Suppressor macrophage (primary cell): Measurements from ENCODE around the gene PEPD.
A peak's percentile ranks its signal among the peaks of the same experiment; 100 is the strongest.

Source experiments
- DNase-seq, 4 experiments: peaks; one replicate each; pipeline ENCODE4 v3.0.0-alpha.2; 2020 to 2022

Gene PEPD

DNA sequence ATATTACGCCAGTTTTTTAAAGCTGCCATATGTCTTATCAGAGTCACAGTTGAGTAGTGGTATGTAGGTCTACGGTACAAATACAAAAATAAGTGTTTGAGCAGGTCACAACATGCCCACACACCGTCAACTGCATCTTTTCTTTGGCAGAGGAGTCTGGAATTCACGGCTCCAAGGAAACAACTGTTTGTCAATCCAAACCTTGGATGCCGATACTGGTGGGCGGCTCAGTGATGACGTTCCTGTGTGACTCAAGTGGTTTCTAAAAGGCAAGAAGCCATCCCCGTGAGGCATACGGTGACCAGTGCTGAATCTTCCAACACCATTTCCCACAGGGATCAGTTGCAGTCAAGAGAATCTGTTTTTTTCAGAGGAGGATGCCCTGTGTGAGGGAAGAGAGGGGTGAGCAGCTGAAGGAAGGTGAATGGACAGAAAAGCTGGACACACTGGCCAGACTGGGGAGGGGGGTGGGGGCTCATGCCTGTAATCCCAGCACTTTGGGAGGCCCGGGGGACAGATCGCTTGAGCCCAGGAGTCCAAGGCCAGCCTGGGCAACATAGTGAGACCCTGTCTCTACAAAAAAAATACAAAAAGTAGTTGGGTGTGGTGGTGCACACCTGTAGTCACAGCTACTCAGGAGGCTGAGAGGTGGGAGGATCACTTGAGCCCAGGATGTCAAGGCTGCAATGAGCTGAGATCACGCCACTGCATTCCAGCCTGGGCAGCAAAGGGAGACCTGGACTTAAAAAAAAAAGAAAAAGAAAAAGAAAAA lies 170.9 kb downstream of the PEPD start:
- peak in 1 of 4 experiments; percentile 27 for DNase-seq

DNA sequence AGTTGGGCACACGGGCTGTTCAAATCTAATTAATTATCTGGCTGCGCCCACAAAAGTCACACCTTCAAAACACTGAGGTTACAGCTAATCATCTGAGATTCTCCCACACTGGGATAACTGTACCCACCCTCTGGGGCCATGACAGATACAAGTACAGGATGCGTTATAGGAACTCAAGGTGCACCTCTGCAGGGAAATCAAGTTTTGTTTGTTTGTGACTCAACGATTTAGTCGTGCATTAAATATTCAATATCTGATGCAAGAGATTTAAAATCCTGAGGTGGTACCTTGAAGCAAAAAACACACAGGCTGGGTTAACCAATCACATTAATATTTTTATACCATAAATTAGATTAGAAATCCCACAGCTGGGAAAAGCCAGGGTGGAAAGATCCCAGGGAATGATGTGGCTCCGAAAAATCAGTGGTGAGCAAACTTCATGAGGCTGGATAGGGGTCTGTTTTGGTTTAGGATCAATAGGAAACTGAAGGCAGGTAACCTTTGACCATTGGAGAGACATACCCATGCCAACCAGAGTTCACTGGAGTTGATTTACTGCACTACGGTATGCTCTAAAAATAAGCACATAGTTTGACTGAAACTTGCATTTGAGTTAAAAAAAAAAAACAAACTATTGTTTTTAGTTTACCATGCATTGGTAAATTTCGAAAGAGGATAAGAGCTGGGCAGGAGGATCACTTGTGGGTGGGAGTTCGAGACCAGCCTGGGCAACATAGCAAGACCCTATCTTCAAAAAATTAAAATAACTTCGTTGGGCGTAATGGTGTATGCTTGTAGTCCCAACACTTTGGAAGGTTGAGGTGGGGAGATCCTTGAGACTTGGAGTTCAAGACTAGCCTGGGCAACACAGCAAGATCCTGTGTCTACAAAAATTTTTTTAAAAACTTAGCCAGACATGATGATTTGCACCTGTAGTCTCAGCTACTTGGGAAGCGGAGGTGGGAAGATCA lies 172.0 kb downstream of the PEPD start:
- DNase-seq, result no peak

DNA sequence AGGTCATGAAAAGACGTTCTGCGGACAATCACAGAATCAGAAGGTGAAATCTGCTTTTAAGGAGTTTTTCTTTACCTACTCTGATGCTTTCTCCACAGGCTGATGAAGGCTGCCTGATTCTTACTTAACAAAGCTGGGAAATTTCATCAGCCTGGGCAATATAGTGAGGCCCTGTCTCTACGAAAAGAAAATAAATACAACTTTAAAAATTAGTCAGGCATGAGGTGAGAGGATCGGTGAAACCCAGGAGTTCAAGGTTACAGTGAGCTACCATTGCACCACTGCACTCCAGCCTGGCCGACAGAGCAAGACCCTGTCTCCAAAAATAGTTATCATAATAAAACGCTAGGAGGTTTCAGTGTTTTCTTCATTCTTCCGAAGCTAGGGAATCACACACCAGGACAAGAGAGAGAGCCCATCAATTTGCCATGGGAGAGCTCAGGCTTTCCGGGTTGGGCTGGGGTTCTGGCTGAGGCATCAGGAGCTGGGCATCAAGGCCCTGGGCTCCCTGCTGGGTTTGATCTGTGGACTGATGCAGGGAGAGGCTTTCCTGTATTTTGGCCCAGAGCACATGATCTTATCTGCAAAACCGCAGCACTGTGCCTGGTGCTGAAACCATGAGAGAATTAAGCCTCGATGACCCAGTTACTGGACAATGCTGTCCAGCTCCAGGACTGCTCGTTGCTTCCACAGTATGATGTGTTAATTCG lies 173.1 kb downstream of the PEPD start:
- no peak for DNase-seq

DNA sequence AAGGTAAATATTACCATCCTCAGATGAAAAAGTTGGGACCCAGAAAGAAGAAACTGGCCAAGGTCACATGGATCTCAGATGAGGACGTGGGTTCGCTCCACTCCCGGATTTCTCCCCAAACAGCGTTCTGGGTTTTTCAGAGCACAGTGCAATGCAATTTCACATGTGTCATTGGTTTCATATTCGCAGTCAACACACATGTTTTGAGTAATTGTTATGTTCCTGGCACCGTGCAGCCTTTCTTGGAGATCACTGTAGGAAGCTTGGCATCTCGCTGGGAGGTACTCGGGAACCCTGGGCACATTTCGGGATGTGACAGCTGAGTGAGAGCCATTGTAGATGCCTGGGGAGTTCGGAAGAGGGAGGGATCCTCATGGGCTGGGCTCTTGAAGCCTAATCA lies 174.3 kb downstream of the PEPD start:
- no peak for DNase-seq

DNA sequence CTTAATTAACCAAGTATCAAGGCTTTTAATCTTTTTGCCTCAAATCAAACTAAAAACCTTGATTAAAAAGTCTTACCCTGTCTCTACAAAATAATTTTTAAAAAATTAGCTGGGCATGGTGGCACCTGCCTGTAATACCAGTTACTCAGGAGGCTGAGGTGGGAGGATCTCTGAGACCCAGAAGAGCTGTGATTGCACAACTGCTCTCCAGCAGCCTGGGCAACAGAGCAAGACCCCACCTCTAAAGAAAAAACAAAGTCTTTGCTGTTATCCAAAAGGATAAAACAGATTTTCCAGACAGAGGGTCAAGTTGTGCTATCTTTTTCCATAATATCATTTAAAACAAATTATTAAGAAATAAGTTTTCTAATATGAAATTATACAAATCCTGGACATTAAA lies 174.9 kb downstream of the PEPD start:
- no peak for DNase-seq

DNA sequence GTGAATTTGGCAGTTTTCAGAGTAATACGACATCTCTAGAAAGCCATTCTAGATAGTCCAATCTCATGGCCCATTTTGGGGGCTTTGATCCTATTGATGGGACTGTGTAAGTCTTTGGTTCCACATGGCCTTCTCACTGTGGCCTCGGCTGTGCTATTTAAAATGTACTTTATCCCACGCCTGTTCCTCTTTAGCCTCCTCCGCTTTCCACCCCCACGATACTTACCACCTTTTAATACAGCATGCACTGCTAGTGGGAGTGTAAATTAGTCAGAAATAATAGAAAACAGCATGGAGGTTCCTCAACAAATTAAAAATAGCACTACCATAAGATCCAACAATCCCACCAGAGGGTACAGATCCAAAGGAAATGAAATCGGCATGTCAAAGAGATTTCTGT lies 176.4 kb downstream of the PEPD start:
- peak; percentile 17 to 46 (median 38) for DNase-seq

DNA sequence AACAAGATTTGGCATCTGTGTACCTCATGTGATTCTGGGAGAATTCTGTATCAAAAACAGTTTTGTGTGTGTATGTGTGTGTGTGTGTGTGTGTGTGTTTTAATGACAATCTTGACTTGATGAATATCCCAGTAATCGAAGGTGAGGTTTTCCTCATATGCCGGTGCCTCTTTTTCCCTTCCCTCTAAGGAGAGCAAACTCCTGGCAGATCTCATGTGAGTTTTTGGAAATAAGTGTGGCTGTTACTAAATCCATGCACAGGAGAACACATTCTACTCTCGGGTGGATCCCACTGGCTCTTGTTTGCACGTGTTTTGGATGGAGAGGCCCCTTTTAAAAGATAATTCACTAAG lies 177.0 kb downstream of the PEPD start:
- DNase-seq, result no peak

DNA sequence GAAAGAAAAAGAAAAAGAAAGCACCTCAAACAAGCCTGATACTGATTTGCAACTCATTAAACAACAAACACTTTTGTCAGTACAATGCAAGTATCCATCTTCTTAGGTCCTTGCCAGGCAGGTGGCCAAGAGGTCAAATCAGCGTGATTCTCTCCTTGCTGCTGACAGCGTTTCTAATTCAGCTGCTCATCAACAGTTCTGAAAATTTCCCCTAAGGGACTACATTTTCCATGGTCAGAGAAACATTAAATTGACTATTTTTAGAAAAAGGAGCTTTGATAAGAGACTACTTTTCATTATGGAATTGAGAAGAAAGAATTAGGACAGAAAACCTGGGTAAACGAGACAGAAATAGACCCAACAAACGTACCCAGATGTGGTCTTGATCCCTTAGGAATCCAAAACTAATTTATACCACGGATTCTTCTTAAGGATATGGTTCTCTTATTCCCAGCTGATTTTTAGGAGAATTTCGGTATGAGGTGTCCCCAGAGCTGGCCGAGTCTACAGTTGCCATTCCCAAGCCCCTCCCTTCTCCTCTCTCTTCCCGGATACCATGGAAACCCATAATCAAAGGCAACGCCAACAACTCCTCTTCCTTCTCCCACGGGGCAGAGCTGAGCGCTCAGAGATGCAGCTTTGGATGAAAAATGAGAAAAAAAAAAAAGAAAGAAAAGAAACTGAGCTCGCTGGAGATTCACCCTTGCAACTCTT lies 177.6 kb downstream of the PEPD start:
- DNase-seq, result no peak

DNA sequence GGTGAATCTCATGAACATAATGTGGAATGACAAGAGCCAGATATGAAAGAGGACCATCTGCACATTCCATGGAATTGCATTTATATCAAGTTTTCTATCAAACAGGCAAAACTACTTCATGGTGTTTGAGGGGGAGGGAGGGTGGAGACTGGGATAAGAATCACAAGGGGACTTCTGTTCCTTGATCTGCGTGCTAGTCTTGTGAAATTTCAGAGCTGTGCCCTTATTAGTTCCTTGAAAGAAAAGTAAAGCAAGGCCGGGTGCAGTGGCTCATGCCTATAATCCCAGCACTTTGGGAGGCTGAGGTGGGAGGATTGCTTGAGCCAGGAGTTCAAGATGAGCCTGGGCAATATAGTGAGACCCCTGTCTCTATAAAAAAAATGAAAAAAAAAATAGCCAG lies 178.3 kb downstream of the PEPD start:
- peak; percentile 19 to 58 (median 49) for DNase-seq

DNA sequence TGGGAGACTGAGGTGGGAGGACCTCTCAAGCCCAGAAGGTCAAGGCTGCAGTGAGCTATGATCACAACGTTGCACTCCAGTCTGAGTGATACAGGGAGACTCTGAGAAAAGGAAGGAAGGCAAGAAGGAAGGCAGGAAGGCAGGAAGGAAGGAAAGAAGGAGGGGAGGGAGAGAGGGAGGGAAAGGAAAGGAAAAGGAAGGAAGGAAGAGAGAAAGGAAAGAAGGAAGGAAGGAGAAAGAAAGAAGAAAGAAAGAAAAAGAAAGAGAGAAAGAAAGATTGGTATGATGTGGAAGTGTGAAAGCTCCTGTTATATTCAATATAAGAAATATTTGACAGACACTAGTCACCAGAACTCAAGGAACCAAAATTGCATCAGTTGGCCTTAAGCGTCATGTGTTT lies 180.6 kb downstream of the PEPD start:
- no peak for DNase-seq

DNA sequence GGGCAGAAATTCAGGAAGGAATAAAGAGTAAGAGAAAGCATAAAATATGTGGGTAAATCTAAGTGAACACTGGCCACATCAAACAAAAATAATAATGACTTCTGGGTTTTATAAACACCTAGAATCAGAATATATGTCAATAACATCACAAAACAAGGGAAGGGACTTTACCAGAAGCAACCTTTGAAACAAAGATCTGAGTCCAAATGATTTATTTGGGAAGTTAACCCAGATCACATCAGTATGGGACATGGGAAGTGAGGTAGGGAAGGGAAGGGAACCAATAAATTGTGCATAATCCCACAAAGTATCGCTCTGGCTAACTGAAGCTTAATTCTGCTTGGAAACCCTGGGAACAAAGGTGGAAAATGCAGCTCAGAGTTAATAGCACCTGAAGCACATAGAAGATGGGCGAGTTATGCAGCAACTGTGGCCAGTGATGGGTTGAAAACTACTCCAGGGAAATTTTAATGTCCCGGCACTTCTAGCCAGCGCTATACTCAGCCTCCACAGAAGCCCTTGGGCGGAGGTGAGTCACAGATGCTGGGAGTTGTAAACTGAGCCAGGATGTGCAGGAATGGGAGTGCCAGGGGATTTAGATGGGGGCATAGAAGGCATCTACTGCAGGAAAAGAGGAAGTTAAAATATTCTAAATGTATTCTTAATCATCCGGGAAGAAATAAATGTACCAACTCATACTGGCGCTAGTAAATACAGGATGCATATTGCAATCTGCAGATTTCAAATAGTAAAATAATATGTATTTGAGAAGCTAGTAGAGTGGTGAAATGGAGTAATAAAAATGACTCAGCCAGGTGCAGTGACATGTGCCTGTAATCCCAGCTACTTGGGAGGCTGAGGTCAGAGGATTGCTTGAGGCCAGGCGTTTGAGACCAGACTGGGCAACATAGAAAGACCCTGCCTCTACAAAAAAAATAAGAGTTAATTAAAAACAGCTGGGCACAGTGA lies 182.3 kb downstream of the PEPD start:
- peak in 2 of 4 experiments; percentile 18 to 28 for DNase-seq
